SK-N-SH (cell line): ENCODE results near the gene GNG4. TPM values are rescaled to one million over a fixed set of nuclear protein-coding genes. Genes with fewer than 3 reads are reported as not detected.
A peak's percentile ranks its signal among the peaks of the same experiment; 100 is the strongest.

ENCODE experiments used
- CTCF ChIA-PET: fragments of 300-600, 350-600 bp; formaldehyde crosslinking; extraction: SDS; loops from one replicate; lab custom pipeline; 2021; lab: Yijun Ruan, JAX
- POLR2A ChIA-PET: fragments of 350-600 bp; sonication (Branson Sonifier 250); formaldehyde crosslinking; extraction: SDS; loops from one replicate; lab custom pipeline; 2020; ENCODE audit warnings: antibody characterized with exemption, inconsistent platforms; lab: Yijun Ruan, JAX
- DNase-seq: peaks from one replicate; pipeline ENCODE4 v3.0.0; 2012
- H2AFZ ChIP-seq: fragments of 200-600 bp; sonication (generic); 2 replicates; pipeline ENCODE4 v1.8.1; 2016; ENCODE audit warnings: antibody characterized with exemption, mild to moderate bottlenecking, low read depth
- H3F3A ChIP-seq: fragments of 200-600 bp; sonication (generic); replicated peaks from 2 replicates; pipeline ENCODE3; 2016; ENCODE audit warnings: antibody characterized with exemption, mild to moderate bottlenecking; ENCODE audit not compliant: insufficient read depth
- H3K27ac ChIP-seq, 2 experiments: fragments of 200-500 bp in 1 of 2; fragments of 200-600 bp in 1 of 2; sonication (Bioruptor generic) in 1 of 2; sonication (generic), shearing (Covaris generic) in 1 of 2; 2 replicates each; pipeline versions ENCODE4 v1.5.1 to v1.6.1; 2014 to 2016; ENCODE audit warnings: low read depth in 2 of 2, inconsistent platforms in 1 of 2, low read length in 1 of 2, mild to moderate bottlenecking in 1 of 2, mixed read lengths in 1 of 2
- H3K27me3 ChIP-seq: fragments of 200-600 bp; sonication (generic), shearing (Covaris generic); 2 replicates; pipeline ENCODE4 v1.6.1; 2016; ENCODE audit warnings: mixed run types; ENCODE audit not compliant: insufficient read depth
- H3K36me3 ChIP-seq, 2 experiments: fragments of 200-500 bp in 1 of 2; fragments of 200-600 bp in 1 of 2; sonication (Bioruptor generic) in 1 of 2; sonication (generic) in 1 of 2; replicated peaks in 1 of 2; 2 replicates each; pipeline versions ENCODE3 to v1.5.1; 2014 to 2016; ENCODE audit warnings: low read length in 1 of 2, mild to moderate bottlenecking in 1 of 2; ENCODE audit not compliant: insufficient read depth in 2 of 2, control insufficient read depth in 1 of 2
- H3K4me1 ChIP-seq, 2 experiments: fragments of 200-500 bp in 1 of 2; fragments of 200-600 bp in 1 of 2; sonication (Bioruptor generic) in 1 of 2; sonication (generic), shearing (Covaris generic) in 1 of 2; 2 replicates each; pipeline versions ENCODE4 v1.5.1 to v1.6.1; 2014 to 2016; ENCODE audit warnings: low read depth in 1 of 2, low read length in 1 of 2, mixed run types in 1 of 2; ENCODE audit not compliant: insufficient read depth in 2 of 2, control insufficient read depth in 1 of 2
- H3K4me2 ChIP-seq: fragments of 200-600 bp; sonication (generic), shearing (Covaris generic); 2 replicates; pipeline ENCODE4 v1.6.1; 2017; ENCODE audit warnings: mixed run types
- H3K4me3 ChIP-seq, 2 experiments: fragments of 200-500 bp in 1 of 2; fragments of 200-600 bp in 1 of 2; sonication (Bioruptor generic) in 1 of 2; sonication (generic), shearing (Covaris generic) in 1 of 2; 2 replicates each; pipeline versions ENCODE4 v1.5.1 to v1.8.1; 2014 to 2016; ENCODE audit warnings: low read depth in 2 of 2, inconsistent platforms in 1 of 2, low read length in 1 of 2, mild to moderate bottlenecking in 1 of 2, mixed read lengths in 1 of 2, moderate library complexity in 1 of 2
- H3K79me2 ChIP-seq: fragments of 200-600 bp; sonication (generic); 2 replicates; pipeline ENCODE4 v1.8.1; 2017; ENCODE audit warnings: mild to moderate bottlenecking; ENCODE audit not compliant: insufficient read depth
- H3K9ac ChIP-seq: fragments of 200-600 bp; sonication (generic); 2 replicates; pipeline ENCODE4 v1.6.1; 2017; ENCODE audit warnings: mixed run types
- H3K9me2 ChIP-seq: fragments of 200-600 bp; sonication (generic); 2 replicates; pipeline ENCODE4 v1.6.1; 2017; ENCODE audit warnings: mixed run types
- H3K9me3 ChIP-seq: fragments of 200-600 bp; sonication (generic); 2 replicates; pipeline ENCODE4 v1.6.1; 2017; ENCODE audit warnings: mixed run types, mild to moderate bottlenecking, moderate library complexity
- H4K20me1 ChIP-seq: fragments of 200-600 bp; sonication (generic); 2 replicates; pipeline ENCODE4 v1.6.1; 2017; ENCODE audit warnings: mild to moderate bottlenecking, mixed run types; ENCODE audit not compliant: insufficient read depth
- ELF1 ChIP-seq: IDR thresholded peaks from 2 replicates; pipeline ENCODE4 v1.4.0; 2012
- EP300 ChIP-seq, 2 experiments: IDR thresholded peaks; 2 replicates each; pipeline versions ENCODE4 v1.4.0 to v1.6.1; 2012; ENCODE audit warnings: borderline replicate concordance in 1 of 2, low read depth in 1 of 2, low read length in 1 of 2
- EZH2phosphoT487 ChIP-seq: fragments of 200-600 bp; sonication (generic); IDR thresholded peaks from 2 replicates; pipeline ENCODE4 v1.6.1; 2017; ENCODE audit warnings: low read depth, mixed run types, mild to moderate bottlenecking, antibody characterized with exemption, moderate library complexity, borderline replicate concordance
- FOSL2 ChIP-seq: IDR thresholded peaks from 2 replicates; pipeline ENCODE4 v1.4.0; 2012; ENCODE audit warnings: low read depth, mild to moderate bottlenecking, moderate library complexity, borderline replicate concordance
- FOXJ3 ChIP-seq: sonication (generic); formaldehyde crosslinking; IDR thresholded peaks from 2 replicates; pipeline ENCODE4 v1.5.1; 2020; ENCODE audit warnings: mild to moderate bottlenecking, missing genetic modification reagents
- GABPA ChIP-seq: IDR thresholded peaks from 2 replicates; pipeline ENCODE4 v1.4.0; 2012; ENCODE audit warnings: low read depth, mild to moderate bottlenecking
- MXI1 ChIP-seq: IDR thresholded peaks from 2 replicates; pipeline ENCODE4 v1.6.1; 2012; ENCODE audit warnings: mild to moderate bottlenecking, low read depth, low read length, improper control_type of control experiment
- POLR2AphosphoS5 ChIP-seq: IDR thresholded peaks from 2 replicates; pipeline ENCODE4 v1.6.1; 2012; ENCODE audit warnings: low read depth, low read length
- RAD21 ChIP-seq: IDR thresholded peaks from 2 replicates; pipeline ENCODE4 v1.6.1; 2012; ENCODE audit warnings: mild to moderate bottlenecking, low read length
- RCOR1 ChIP-seq: fragments of 150-350 bp; IDR thresholded peaks from 2 replicates; pipeline ENCODE4 v1.6.1; 2017; ENCODE audit warnings: antibody characterized with exemption, low read length
- RFX5 ChIP-seq: IDR thresholded peaks from 2 replicates; pipeline ENCODE4 v1.6.1; 2012; ENCODE audit warnings: mild to moderate bottlenecking, improper control_type of control experiment, low read length
- RXRA ChIP-seq: IDR thresholded peaks from 2 replicates; pipeline ENCODE4 v1.4.0; 2012; ENCODE audit warnings: low read depth, mild to moderate bottlenecking, borderline replicate concordance
- SIN3A ChIP-seq: IDR thresholded peaks from 2 replicates; pipeline ENCODE4 v1.6.1; 2012; ENCODE audit warnings: low read depth, mild to moderate bottlenecking, low read length, moderate library complexity, borderline replicate concordance
- SMC3 ChIP-seq: IDR thresholded peaks from 2 replicates; pipeline ENCODE4 v1.6.1; 2012; ENCODE audit warnings: low read depth, low read length, improper control_type of control experiment
- TAF1 ChIP-seq: IDR thresholded peaks from 2 replicates; pipeline ENCODE4 v1.6.1; 2012; ENCODE audit warnings: low read depth, mild to moderate bottlenecking, low read length, moderate library complexity, borderline replicate concordance
- TCF12 ChIP-seq: IDR thresholded peaks from 2 replicates; pipeline ENCODE4 v1.4.0; 2012
- TEAD4 ChIP-seq: IDR thresholded peaks from 2 replicates; pipeline ENCODE4 v1.4.0; 2012; ENCODE audit warnings: mild to moderate bottlenecking, borderline replicate concordance; ENCODE audit not compliant: insufficient read depth
- USF2 ChIP-seq: fragments of 150-350 bp; IDR thresholded peaks from 2 replicates; pipeline ENCODE4 v1.6.1; 2017; ENCODE audit warnings: antibody characterized with exemption, low read length, low read depth, borderline replicate concordance
- WGBS: methylation state at CpG from one replicate; pipeline ENCODE4 v1.1.6; 2017; ENCODE audit warnings: low lambda C conversion rate; 5-methylcytosine and 5-hydroxymethylcytosine counted together
- polyA plus RNA-seq, 3 experiments: library from polyadenylated mRNA; depleted of rRNA; stranded (reverse); fragments of >200 nt; gene quantifications; 2 replicates each; pipeline ENCODE4 v1.2.3, GENCODE V29; 2012

The GNG4 gene
- polyA plus RNA-seq, 1 of the 3 experiments (the other 2 are of a cell fraction), result 1.6 TPM

- Histone ChIP-seq H3K27me3 (peaks cover 10% of the 10 kb centered on the region; the same call in 1 of the 2 replicates), H3K27ac (peak overlapping the region in 1 of 2 experiments; percentile 56; a peak in 1 of 4 replicates), H2AFZ (0 out of 2 replicates have a peak overlapping the region, but pooled peaks have one; percentile 11), H4K20me1 (no peaks in the 10 kb centered on the region), H3K9ac (no peak overlapping the region), H3K79me2 (no peaks in the 10 kb centered on the region), H3K4me3 (peak overlapping the region; percentile 41 to 52; a peak in 3 of 4 replicates), H3F3A (peaks cover 8% of the 10 kb centered on the region), H3K4me1 (peaks cover 0 to 17% of the 10 kb centered on the region in 2 experiments; a peak in 2 of 4 replicates), H3K9me2 (no peaks in the 10 kb centered on the region), H3K4me2 (peak overlapping the region; percentile 72; the same call in 1 of the 2 replicates), H3K36me3 (no peaks in the 10 kb centered on the region), H3K9me3 (no peaks in the 10 kb centered on the region)
- POLR2A ChIA-PET, result no interaction called here
- no peak for DNase-seq
- TF ChIP-seq EZH2phosphoT487 (no peak), GABPA (no peak), RXRA (no peak), RFX5 (no peak), POLR2AphosphoS5 (no peak), MXI1 (no peak), ELF1 (no peak), SIN3A (no peak), SMC3 (no peak), EP300 (IDR thresholded peaks at IDR 0.05; ENCODE audit: borderline replicate concordance in 1 of 2, low read depth in 1 of 2, low read length in 1 of 2) (no peak), RAD21 (no peak), FOXJ3 (CRISPR knock-in tag) (no peak), TAF1 (no peak), TCF12 (no peak), TEAD4 (no peak), RCOR1 (no peak), USF2 (no peak), FOSL2 (no peak)
- WGBS, result 39% methylated on average over 43 of the region's 71 CpGs
- CTCF ChIA-PET, result interaction anchor here (1.5 to 1.7 kb wide), 3 partner anchors 11 to 146 kb away, joined by 4 to 5 read pairs (median 5); partner anchors contain the start of gene B3GALNT2
These were observed 971 bp upstream of the GNG4 start for GRCh38 chr1:235650341-235651169.
